NCI-H2107 (cell line): Measurements from ENCODE around the gene ZNF319.

ENCODE experiments used
- DNase-seq: peaks from one replicate; lab custom pipeline; 2025; lab: John Stamatoyannopoulos, UW

The ZNF319 gene

GRCh38 chr16:57977418-57978069 lies 22.9 kb downstream of the ZNF319 start:
- no peak for DNase-seq

GRCh38 chr16:57976331-57976796 lies 24.1 kb downstream of the ZNF319 start:
- no peak for DNase-seq

- DNase-seq = no peak
Observed at GRCh38 chr16:57972306-57972705, 28.2 kb downstream of the ZNF319 start.

GRCh38 chr16:57971848-57972247 lies 28.6 kb downstream of the ZNF319 start:
- DNase-seq = no peak

GRCh38 chr16:57970970-57971369 lies 29.5 kb downstream of the ZNF319 start, which contains the start of gene CNGB1:
TSS of gene CNGB1 (minus strand) at chr16:57971128. CDS start at chr16:57967286, 3,842 bp downstream.
- DNase-seq = no peak

GRCh38 chr16:57970319-57970718 lies 30.2 kb downstream of the ZNF319 start:
- DNase-seq = no peak

GRCh38 chr16:57969451-57970123 lies 30.9 kb downstream of the ZNF319 start:
- no peak for DNase-seq

- DNase-seq = no peak
Observed at GRCh38 chr16:57967916-57968315, 32.6 kb downstream of the ZNF319 start.

- no peak for DNase-seq
Observed at GRCh38 chr16:57966986-57967385, 33.5 kb downstream of the ZNF319 start.

GRCh38 chr16:57966204-57966771 lies 34.2 kb downstream of the ZNF319 start:
- DNase-seq = no peak

- DNase-seq = no peak
Observed at GRCh38 chr16:57964157-57964700, 36.2 kb downstream of the ZNF319 start.

GRCh38 chr16:57962756-57963155 lies 37.7 kb downstream of the ZNF319 start:
- DNase-seq = no peak

GRCh38 chr16:57962046-57962445 lies 38.4 kb downstream of the ZNF319 start:
- no peak for DNase-seq

- DNase-seq = no peak
Observed at GRCh38 chr16:57961538-57961937, 38.9 kb downstream of the ZNF319 start.

- no peak for DNase-seq
Observed at GRCh38 chr16:57960826-57961472, 39.5 kb downstream of the ZNF319 start.

GRCh38 chr16:57960310-57960709 lies 40.2 kb downstream of the ZNF319 start:
- no peak for DNase-seq

- DNase-seq = no peak
Observed at GRCh38 chr16:57959804-57960203, 40.7 kb downstream of the ZNF319 start.

GRCh38 chr16:57959121-57959520 lies 41.4 kb downstream of the ZNF319 start:
- DNase-seq = no peak

GRCh38 chr16:57958544-57958943 lies 41.9 kb downstream of the ZNF319 start:
- DNase-seq = no peak

GRCh38 chr16:57957673-57958392 lies 42.6 kb downstream of the ZNF319 start:
- DNase-seq = no peak

- DNase-seq = no peak
Observed at GRCh38 chr16:57956924-57957672, 43.4 kb downstream of the ZNF319 start.
